Esophagus (tissue), 2 donors: ENCODE data around the gene CARD16. TPM values are rescaled to one million over a fixed set of nuclear protein-coding genes. Genes with fewer than 3 reads are reported as not detected.
A peak's percentile ranks its signal among the peaks of the same experiment; 100 is the strongest.
"Not testable (repeated sequence)": the region's sequence is repeated elsewhere in the genome, so short reads cannot be mapped to it uniquely, and the experiment has no call there.

ENCODE experiments used
- H3K27ac ChIP-seq, 2 donors: one replicate each; pipeline ENCODE4 v1.5.1; 2013; ENCODE audit warnings: low read depth in 2 of 2, mild to moderate bottlenecking in 2 of 2, inconsistent platforms in 1 of 2, low read length in 1 of 2, moderate library complexity in 1 of 2
- H3K27me3 ChIP-seq, 2 donors: one replicate each; pipeline ENCODE4 v1.6.1; 2013; ENCODE audit warnings: low read length in 2 of 2, control low read depth in 1 of 2, mild to moderate bottlenecking in 1 of 2; ENCODE audit not compliant: insufficient read depth in 2 of 2, control insufficient read depth in 1 of 2
- H3K36me3 ChIP-seq, 2 donors: one replicate each; pipeline ENCODE4 v1.6.1; 2013; ENCODE audit warnings: low read length in 1 of 2; ENCODE audit not compliant: control insufficient read depth in 2 of 2, insufficient read depth in 2 of 2
- H3K4me1 ChIP-seq, 2 donors: one replicate each; pipeline ENCODE4 v1.6.1; 2013; ENCODE audit warnings: low read length in 1 of 2; ENCODE audit not compliant: control insufficient read depth in 2 of 2, insufficient read depth in 2 of 2
- H3K4me3 ChIP-seq, 2 donors: one replicate each; pipeline ENCODE4 v1.5.1; 2013; ENCODE audit warnings: low read length in 2 of 2, mild to moderate bottlenecking in 2 of 2, low read depth in 1 of 2, moderate library complexity in 1 of 2
- H3K9me3 ChIP-seq, 2 donors: one replicate each; pipeline ENCODE4 v1.6.1; 2013; ENCODE audit warnings: mild to moderate bottlenecking in 2 of 2, low read depth in 1 of 2, low read length in 1 of 2, moderate library complexity in 1 of 2; ENCODE audit not compliant: control insufficient read depth in 2 of 2, insufficient read depth in 1 of 2
- WGBS, 2 donors: extraction: QIAGEN DNeasy Blood & Tissue Kit; methylation state at CpG; one replicate each; pipeline ENCODE4 v1.1.7; 2013; 5-methylcytosine and 5-hydroxymethylcytosine counted together
- polyA plus RNA-seq, 2 donors: library from polyadenylated mRNA; stranded (reverse); fragments of 200-250 nt; gene quantifications; one replicate each; pipeline ENCODE4 v1.2.3, GENCODE V29; 2013
- donor health status: healthy with polysubstance abuse.
- donor health status: Bipolar disorder and iron deficiency.

The CARD16 gene
- polyA plus RNA-seq, result 10 to 100 TPM; 21.9 to 32.7 TPM

DNA sequence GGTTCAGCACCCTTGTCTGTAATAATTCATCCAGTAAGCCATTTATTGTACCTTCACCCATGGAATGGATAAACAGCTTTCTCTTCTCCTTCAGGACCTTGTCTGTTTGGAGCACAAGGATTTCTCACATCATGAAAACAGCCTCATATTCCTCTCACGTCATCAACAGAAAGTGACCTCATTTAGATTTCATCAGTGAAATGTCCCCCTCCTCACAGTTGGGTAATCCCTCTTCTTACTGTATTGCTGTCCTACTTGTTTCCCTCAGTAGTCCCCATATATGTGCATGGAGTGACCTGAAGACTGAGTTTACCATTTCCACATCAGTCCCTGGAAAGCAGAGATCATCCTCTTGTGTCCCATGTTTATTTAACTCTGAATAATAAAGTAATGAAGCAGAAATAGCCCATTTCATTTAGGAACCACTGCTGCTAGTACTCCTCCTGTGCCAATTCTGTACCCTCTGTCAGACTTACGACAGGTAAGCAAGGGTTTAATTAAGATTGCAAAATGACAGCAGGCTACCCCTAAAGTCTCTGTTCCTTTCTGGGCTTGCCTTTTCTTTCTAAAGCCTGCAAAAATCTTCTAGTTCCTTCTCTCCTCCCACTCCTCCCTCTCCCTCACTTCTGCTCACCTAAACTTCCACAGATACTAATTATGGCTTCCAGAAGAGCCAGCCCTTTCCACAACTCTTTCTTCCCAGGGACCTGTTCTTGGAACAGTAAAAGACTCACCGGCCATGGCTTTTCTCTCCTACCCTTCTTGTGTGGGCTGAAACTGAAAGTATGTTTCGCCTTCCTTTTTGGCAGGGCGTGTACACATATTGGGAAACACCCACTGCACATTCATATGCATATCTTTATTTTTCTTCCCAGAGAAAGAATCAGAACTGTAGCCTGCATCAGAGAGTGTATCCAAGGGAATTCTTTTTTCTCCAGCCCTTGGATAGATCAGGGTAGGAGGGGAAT lies at the start of gene CARD16:
Gene CARD16 (minus strand): TSS at position 779 of the 968 bp plus-strand sequence. CDS start 38 bp downstream, at position 741.
- not testable (repeated sequence) for H3K9me3 ChIP-seq, H3K36me3 ChIP-seq, H3K4me1 ChIP-seq, H3K27me3 ChIP-seq
- H3K27ac ChIP-seq, result peak within 1 kb of the TSS; percentile 26 to 34
- H3K4me3 ChIP-seq, result peak within 1 kb of the TSS; percentile 27 to 54
- 14 to 23% methylated on average over 5 of the region's 5 CpGs for WGBS, 2 donors

- Histone ChIP-seq H3K27me3 (no peaks in the 10 kb centered on the region), H3K9me3 (no peaks in the 10 kb centered on the region), H3K36me3 (no peaks in the 10 kb centered on the region), H3K27ac (peak overlapping the region in 1 of 2 donors; percentile 12), H3K4me3 (no peak overlapping the region), H3K4me1 (no peaks in the 10 kb centered on the region)
- WGBS, 2 donors, result 47 to 53% methylated on average over 9 of the region's 9 CpGs
Observed at GRCh38 chr11:105092256-105093239, 47.4 kb upstream of the CARD16 start.

- H3K27me3 ChIP-seq, result no peaks in the 10 kb centered on the region
- H3K9me3 ChIP-seq, result no peaks in the 10 kb centered on the region
- no peaks in the 10 kb centered on the region for H3K4me1 ChIP-seq
- H3K4me3 ChIP-seq, result no peak overlapping the region
- no peak overlapping the region for H3K27ac ChIP-seq
- no peaks in the 10 kb centered on the region for H3K36me3 ChIP-seq
- WGBS, 2 donors, result 86 to 92% methylated on average over 5 of the region's 5 CpGs
Observed at GRCh38 chr11:105081412-105082150, 36.4 kb upstream of the CARD16 start.

DNA sequence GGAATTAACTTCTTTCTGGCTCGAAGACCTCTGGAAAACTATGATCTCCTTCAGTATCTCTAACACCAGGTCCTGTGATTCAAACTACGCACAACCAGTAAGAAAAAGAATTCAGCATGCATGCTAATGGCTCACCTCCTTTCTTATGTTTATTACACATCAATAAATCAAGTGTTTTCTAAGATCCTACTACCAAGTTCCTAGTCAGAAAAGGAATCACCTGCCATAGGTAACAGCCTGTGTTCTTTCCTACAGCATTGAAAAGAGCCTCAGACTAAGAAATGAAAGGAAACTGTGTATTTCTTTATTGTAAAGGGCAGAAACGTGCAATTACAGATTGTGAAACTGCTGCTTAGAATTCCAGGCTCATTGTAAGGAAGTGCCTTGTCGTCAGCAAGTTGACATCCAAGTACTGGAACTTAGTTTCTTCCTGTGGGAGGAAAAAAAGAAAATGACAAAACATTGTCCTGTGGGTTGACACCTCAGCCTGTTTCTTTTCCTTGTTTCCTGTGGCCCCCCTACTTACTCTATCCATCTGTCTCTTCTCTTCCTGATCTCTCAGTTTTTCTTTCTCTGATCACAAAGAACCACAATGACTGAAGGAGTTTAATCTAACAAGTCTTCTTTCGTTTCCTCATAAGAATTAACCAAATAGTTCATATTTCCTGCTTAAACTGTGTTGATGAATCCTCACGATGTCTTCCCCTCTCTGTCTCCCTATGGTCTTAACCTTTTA lies 35.2 kb upstream of the CARD16 start:
- not testable (repeated sequence) for H3K4me3 ChIP-seq, H3K36me3 ChIP-seq, H3K4me1 ChIP-seq, H3K27ac ChIP-seq, H3K9me3 ChIP-seq, H3K27me3 ChIP-seq
- WGBS, 2 donors, result 49 to 60% methylated on average over 6 of the region's 6 CpGs

- Histone ChIP-seq H3K4me3 (no peak overlapping the region), H3K4me1 (no peaks in the 10 kb centered on the region), H3K9me3 (no peaks in the 10 kb centered on the region), H3K27me3 (no peaks in the 10 kb centered on the region), H3K36me3 (no peaks in the 10 kb centered on the region), H3K27ac (peak overlapping the region in 1 of 2 donors; percentile 55)
- WGBS, 2 donors, result 82 to 84% methylated on average over 3 of the region's 3 CpGs
Observed at GRCh38 chr11:105078283-105078682, 33.1 kb upstream of the CARD16 start.

DNA sequence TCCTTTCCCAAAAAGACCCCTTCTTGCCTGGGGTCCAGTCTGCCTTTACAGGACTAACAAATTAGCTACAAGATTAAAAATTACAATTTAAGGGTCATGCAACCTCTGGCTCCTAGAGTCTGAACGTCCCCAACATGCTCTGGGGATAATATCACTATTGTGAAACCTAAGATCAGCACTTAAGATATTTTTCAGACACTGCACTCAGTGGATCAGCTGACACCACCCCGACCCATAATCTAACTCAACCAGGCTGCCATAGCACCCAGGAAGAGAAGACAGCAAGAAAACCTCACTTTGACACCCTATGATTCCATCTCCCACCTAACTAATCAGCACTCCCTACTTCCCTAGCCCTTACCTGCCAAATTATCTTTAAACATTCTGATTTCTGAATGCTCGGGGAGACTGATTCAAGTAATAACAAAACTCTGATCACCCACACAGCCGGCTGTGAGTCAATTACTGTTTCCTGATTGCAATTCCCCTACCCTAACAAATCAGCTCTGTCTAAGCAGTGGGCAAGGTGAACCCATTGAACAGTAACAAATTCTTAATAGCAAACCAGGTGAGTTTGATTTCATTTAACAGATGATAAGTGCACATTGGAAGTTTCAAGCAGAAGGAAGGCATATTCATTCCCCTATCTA lies 32.1 kb upstream of the CARD16 start:
- 74 to 76% methylated on average over 4 of the region's 4 CpGs for WGBS, 2 donors
- not testable (repeated sequence) for H3K4me1 ChIP-seq, H3K9me3 ChIP-seq, H3K27ac ChIP-seq, H3K4me3 ChIP-seq, H3K27me3 ChIP-seq, H3K36me3 ChIP-seq

GRCh38 chr11:105074166-105074530 lies 29.0 kb upstream of the CARD16 start:
- 88 to 89% methylated on average over 2 of the region's 2 CpGs for WGBS, 2 donors
- Histone ChIP-seq H3K4me1 (no peaks in the 10 kb centered on the region), H3K27me3 (no peaks in the 10 kb centered on the region), H3K9me3 (no peaks in the 10 kb centered on the region), H3K27ac (no peak overlapping the region), H3K36me3 (no peaks in the 10 kb centered on the region), H3K4me3 (no peak overlapping the region)

- 80 to 88% methylated on average over 1 of the region's 1 CpG for WGBS, 2 donors
- no peak overlapping the region for H3K27ac ChIP-seq
- no peak overlapping the region for H3K4me3 ChIP-seq
- no peaks in the 10 kb centered on the region for H3K4me1 ChIP-seq
- H3K27me3 ChIP-seq, result no peaks in the 10 kb centered on the region
- H3K36me3 ChIP-seq, result no peaks in the 10 kb centered on the region
- H3K9me3 ChIP-seq, result no peaks in the 10 kb centered on the region
Observed at GRCh38 chr11:105073456-105074165, 28.5 kb upstream of the CARD16 start.
